A673 (cell line): Measurements from ENCODE around the gene SUSD2. TPM values are rescaled to one million over a fixed set of nuclear protein-coding genes. Genes with fewer than 3 reads are reported as not detected.

Experiments
- BruUV-seq: library from RNA; stranded (reverse); fragments of 400-500 nt; replicated peaks from 2 replicates; lab custom pipeline; 2021; lab: Mats Ljungman, UMichigan
- CTCF ChIA-PET: fragments of 300-600 bp; sonication (Branson Sonifier 250); formaldehyde crosslinking; loops from one replicate; lab custom pipeline; 2022; ENCODE audit warnings: antibody characterized with exemption; lab: Charles Lee
- POLR2A ChIA-PET: fragments of 300-600 bp; sonication (Branson Sonifier 250); formaldehyde crosslinking; loops from one replicate; lab custom pipeline; 2022; ENCODE audit warnings: antibody characterized with exemption; ENCODE audit not compliant: low non-redundant PET; lab: Charles Lee
- DNase-seq: peaks from one replicate; pipeline ENCODE4 v3.0.0-alpha.2; 2015; ENCODE audit warnings: low spot score
- H3K27ac ChIP-seq: fragments of 200-600 bp; sonication (generic); 2 replicates; pipeline ENCODE4 v1.5.1; 2016; ENCODE audit warnings: mixed run types, low read depth, mild to moderate bottlenecking, mixed read lengths, antibody characterized with exemption, low read length; ENCODE audit not compliant: poor library complexity, severe bottlenecking
- H3K27me3 ChIP-seq: fragments of 200-600 bp; sonication (generic); replicated peaks from 2 replicates; pipeline ENCODE4 v1.6.1; 2017; ENCODE audit warnings: mixed run types, low read depth, mild to moderate bottlenecking, mixed read lengths, antibody characterized with exemption, low read length; ENCODE audit not compliant: insufficient read depth, poor library complexity
- H3K36me3 ChIP-seq: fragments of 200-600 bp; sonication (generic); 2 replicates; pipeline ENCODE4 v1.6.1; 2016; ENCODE audit warnings: mixed run types, mild to moderate bottlenecking, mixed read lengths, antibody characterized with exemption, low read length; ENCODE audit not compliant: insufficient read depth, poor library complexity, severe bottlenecking
- H3K4me1 ChIP-seq: fragments of 200-600 bp; sonication (generic); 2 replicates; pipeline ENCODE4 v1.6.1; 2017; ENCODE audit warnings: mixed run types, mild to moderate bottlenecking, mixed read lengths, antibody characterized with exemption, low read length; ENCODE audit not compliant: insufficient read depth, poor library complexity, severe bottlenecking
- H3K4me3 ChIP-seq: fragments of 200-600 bp; sonication (generic); 2 replicates; pipeline ENCODE4 v1.5.1; 2016; ENCODE audit warnings: low read depth, mixed run types, mild to moderate bottlenecking, mixed read lengths, low read length; ENCODE audit not compliant: poor library complexity, severe bottlenecking
- H3K9me3 ChIP-seq: fragments of 200-600 bp; sonication (generic); 2 replicates; pipeline ENCODE4 v1.6.1; 2016; ENCODE audit warnings: mixed run types, low read depth, mild to moderate bottlenecking, mixed read lengths, antibody characterized with exemption, low read length; ENCODE audit not compliant: poor library complexity, severe bottlenecking
- EZH2 ChIP-seq: fragments of 200-600 bp; sonication (generic); IDR thresholded peaks from 2 replicates; pipeline ENCODE4 v1.6.1; 2017; ENCODE audit warnings: borderline replicate concordance, low read depth, mild to moderate bottlenecking, mixed read lengths, antibody characterized with exemption, low read length; ENCODE audit not compliant: poor library complexity, severe bottlenecking
- intact Hi-C: fragments of 100-400 bp; cut with micrococcal nuclease; formaldehyde crosslinking; loops from one replicate; pipeline ENCODE4 v1.10.0; 2022; ENCODE audit not compliant: unreplicated experiment
- total RNA-seq: library from RNA; stranded (reverse); gene quantifications from 2 replicates; pipeline ENCODE4 v1.2.3, GENCODE V29; 2021
- TF ChIP-seq, protein P1 (sequence below): fragments of 300-800, 200-600 bp; sonication (generic); conservative IDR thresholded peaks from 2 replicates; pipeline ENCODE4 v1.5.1; 2017; ENCODE audit warnings: low read depth, mild to moderate bottlenecking, antibody characterized with exemption, low read length, moderate library complexity, mixed read lengths

SUSD2 gene
- total RNA-seq, 1 experiment from 2014 or later = 1.3 TPM

DNA sequence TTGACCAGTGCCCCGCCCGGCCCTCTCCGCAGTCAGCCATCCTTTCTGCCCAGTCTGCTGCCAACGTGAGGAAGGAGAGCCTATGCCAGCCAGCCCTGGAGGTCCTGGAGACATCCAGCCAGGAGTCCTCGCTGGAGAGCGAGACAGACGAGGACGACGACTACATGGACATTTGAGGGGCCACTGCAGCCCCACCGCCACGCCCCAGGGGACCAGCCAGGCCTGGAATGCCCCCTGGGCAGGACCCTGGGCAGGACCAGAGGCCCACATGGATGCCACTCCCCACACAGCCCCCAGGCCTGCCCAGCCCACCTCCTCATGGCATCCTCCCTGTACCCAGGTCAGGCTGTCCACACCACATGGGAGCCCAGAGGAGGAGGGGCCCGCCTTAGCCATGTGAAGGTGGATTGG lies 3.3 kb upstream of the SUSD2 start:
- no peak for DNase-seq
- TSS peak; percentile 77 for BruUV-seq
- no peak overlapping the region for H3K4me3 ChIP-seq
- H3K27me3 ChIP-seq = no peaks in the 10 kb centered on the region
- no peak overlapping the region for H3K27ac ChIP-seq
- intact Hi-C loops = loop anchor here (10.0 kb wide), 1 partner anchor 223 kb away; no protein-coding TSS in a partner anchor
- ChIA-PET CTCF (no interaction called here), POLR2A (no interaction called here)
- TF ChIP-seq, protein P1, sequence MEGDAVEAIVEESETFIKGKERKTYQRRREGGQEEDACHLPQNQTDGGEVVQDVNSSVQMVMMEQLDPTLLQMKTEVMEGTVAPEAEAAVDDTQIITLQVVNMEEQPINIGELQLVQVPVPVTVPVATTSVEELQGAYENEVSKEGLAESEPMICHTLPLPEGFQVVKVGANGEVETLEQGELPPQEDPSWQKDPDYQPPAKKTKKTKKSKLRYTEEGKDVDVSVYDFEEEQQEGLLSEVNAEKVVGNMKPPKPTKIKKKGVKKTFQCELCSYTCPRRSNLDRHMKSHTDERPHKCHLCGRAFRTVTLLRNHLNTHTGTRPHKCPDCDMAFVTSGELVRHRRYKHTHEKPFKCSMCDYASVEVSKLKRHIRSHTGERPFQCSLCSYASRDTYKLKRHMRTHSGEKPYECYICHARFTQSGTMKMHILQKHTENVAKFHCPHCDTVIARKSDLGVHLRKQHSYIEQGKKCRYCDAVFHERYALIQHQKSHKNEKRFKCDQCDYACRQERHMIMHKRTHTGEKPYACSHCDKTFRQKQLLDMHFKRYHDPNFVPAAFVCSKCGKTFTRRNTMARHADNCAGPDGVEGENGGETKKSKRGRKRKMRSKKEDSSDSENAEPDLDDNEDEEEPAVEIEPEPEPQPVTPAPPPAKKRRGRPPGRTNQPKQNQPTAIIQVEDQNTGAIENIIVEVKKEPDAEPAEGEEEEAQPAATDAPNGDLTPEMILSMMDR = no peak
- TF ChIP-seq EZH2 = no peak
- H3K4me1 ChIP-seq = no peaks in the 10 kb centered on the region
- no peaks in the 10 kb centered on the region for H3K9me3 ChIP-seq
- H3K36me3 ChIP-seq = peaks cover 3% of the 10 kb centered on the region

DNA sequence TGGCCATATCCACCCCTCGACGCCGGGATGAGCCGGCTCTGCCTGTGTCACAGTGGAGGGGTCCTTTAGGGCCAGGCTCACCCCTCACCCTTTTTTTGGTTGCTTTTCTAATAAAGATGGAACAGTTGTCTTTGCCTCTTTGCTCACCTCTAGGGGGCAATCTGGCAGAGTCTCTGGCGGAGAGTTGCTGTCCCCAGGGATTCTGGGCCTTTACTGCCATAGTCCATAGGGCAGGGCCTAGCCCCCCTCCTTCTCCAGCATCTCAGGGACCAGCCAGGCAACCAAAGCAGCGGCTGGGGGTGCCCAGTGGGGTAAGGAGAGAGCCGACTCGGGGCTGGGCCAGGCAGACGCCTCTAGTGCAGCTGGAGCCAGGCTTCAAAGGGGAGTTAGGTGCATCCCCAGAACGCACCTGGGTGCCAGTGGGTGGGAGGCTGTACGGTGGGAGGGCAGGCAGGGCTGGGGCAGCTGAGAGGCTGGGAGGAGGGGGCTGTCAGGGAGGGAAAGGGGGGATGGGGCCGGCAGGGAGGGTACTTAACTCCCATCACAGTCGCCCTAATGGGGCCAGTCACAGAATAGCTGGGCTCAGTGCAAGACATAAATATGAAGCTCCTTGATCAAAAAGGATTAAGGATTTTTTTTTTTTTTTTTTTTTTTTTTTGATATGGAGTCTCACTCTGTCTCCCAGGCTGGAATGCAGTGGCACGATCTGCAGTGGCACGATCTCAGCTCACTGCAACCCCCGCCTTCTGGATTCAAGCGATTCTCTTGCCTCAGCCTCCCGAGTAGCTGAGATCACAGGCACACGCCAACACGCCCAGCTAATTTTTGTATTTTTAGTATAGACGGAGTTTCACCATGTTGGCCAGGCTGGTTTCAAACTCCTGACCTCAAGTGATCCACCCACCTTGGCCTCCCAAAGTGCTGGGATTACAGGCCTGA lies 2.5 kb upstream of the SUSD2 start:
- H3K27me3 ChIP-seq = no peaks in the 10 kb centered on the region
- TF ChIP-seq EZH2 = no peak
- TF ChIP-seq, protein P1 = peak; percentile 49
- H3K4me1 ChIP-seq = no peaks in the 10 kb centered on the region
- no peak overlapping the region for H3K27ac ChIP-seq
- H3K36me3 ChIP-seq = peaks cover 3% of the 10 kb centered on the region
- H3K9me3 ChIP-seq = no peaks in the 10 kb centered on the region
- ChIA-PET CTCF (interaction anchor here (0.6 to 0.8 kb wide), 5 partner anchors 11 to 317 kb away, joined by 3 to 11 read pairs (median 4); no protein-coding TSS in a partner anchor), POLR2A (no interaction called here)
- no peak overlapping the region for H3K4me3 ChIP-seq
- peak; percentile 56 for DNase-seq
- intact Hi-C loops = loop anchor here (10.0 kb wide), 1 partner anchor 224 kb away; no protein-coding TSS in a partner anchor
- no TSS peak for BruUV-seq

DNA sequence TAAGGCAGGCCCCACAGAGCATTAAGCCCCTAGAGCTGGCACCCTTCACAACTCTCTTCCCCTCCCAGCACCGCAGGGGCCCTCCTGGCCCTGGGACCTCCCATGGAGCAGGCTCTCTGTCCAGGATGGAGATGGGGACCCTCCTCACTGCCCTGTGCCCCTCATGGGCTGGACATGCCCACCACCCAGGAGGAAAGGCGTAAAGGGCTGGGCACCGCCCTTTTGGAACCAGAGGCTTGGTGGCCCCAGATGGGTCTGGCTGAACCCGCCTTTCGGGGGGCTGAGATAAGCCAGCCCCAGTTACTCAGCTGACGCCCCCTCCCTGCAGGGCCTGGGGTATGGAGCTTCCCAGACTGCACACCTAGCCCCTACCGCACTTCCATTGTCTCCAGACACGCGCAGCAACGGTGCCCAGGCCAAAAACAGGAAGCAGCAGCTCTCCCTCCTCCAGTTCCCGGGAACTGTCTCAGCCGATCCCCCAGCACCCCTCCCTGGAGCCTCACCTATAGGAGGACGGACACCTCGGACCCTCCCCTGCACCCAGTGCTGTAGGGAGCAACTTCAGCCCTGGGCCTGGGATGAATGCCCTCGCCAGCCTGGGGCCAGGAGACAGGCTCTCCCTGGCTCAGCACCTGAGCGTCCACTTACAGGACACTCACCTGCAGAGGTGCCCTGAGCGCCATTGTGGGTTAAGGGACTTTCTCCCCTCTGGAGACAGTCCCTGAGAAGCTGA lies 1.6 kb upstream of the SUSD2 start:
- H3K4me1 ChIP-seq = no peaks in the 10 kb centered on the region
- no peak for TF ChIP-seq EZH2
- intact Hi-C loops = loop anchor here (10.0 kb wide), 1 partner anchor 225 kb away; no protein-coding TSS in a partner anchor
- no TSS peak for BruUV-seq
- no peaks in the 10 kb centered on the region for H3K9me3 ChIP-seq
- no peak for DNase-seq
- CTCF ChIA-PET = interaction anchor here (0.6 to 0.8 kb wide), 3 partner anchors 39 to 317 kb away, joined by 3 to 11 read pairs (median 5); no protein-coding TSS in a partner anchor
- H3K4me3 ChIP-seq = no peak overlapping the region
- no peak overlapping the region for H3K27ac ChIP-seq
- H3K36me3 ChIP-seq = peaks cover 3% of the 10 kb centered on the region
- no peaks in the 10 kb centered on the region for H3K27me3 ChIP-seq
- POLR2A ChIA-PET = no interaction called here
